ENCODE measurements around the gene HMSD.

Gene HMSD

DNA sequence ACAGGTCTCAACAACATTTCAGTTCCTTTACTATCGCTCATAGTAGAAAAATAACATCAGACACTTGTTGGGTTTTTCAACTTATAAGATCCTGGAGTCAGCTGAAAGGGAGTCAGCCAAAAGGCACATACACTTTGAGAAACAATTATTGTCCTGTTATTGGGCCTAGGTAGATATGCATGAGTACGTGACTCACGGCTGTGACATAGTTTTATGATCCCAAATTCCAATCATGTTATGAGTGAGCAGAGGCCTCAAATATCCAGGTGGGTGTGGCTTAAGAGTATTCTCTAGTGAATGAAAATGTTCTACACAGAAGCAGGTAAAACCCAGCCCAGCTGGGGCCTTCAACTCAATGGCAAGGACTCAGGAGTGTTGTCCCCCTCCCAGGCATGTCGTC is 47.9 kb downstream of the HMSD start:
- DNase-seq: no peak

GRCh38 chr18:63997606-63998005 is 48.5 kb downstream of the HMSD start:
- DNase-seq: no peak

DNA sequence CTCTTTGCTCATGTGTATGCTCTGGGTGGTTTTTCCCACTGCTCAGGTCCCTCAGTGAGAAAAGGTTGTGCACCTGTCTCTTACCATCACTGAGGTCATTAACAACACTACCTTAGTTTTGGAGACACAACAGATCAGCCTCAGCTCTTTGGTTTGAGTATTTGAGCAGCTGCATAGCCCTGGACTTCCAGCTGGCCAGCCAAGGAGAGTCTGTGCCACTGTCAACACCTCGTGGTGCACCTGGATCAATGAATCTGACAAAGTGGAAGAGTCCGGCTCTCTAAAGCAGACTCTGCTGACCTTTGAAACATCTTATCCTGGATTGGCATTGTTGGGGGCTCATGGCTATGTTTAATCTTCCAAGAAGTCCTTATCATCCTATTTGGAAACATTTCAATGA is 50.8 kb downstream of the HMSD start:
- no peak for DNase-seq

GRCh38 chr18:64002581-64002980 is 53.5 kb downstream of the HMSD start:
- no peak for DNase-seq

GRCh38 chr18:64009305-64009704 is 60.2 kb downstream of the HMSD start:
- DNase-seq: no peak
